HEK293 (cell line): Measurements from ENCODE around the gene CYB561A3.

Source experiments
- RBAK ChIP-seq: fragments of 450-650 bp; formaldehyde crosslinking; IDR thresholded peaks from 2 replicates; pipeline ENCODE4 v1.5.1; 2016; ENCODE audit warnings: missing biosample characterization, missing genetic modification characterization
- ZNF184 ChIP-seq: fragments of 450-650 bp; IDR thresholded peaks from 2 replicates; pipeline ENCODE4 v1.5.1; 2018; ENCODE audit warnings: missing biosample characterization, mild to moderate bottlenecking, missing genetic modification characterization
- ZNF324 ChIP-seq: fragments of 450-650 bp; formaldehyde crosslinking; IDR thresholded peaks from 2 replicates; pipeline ENCODE4 v1.5.1; 2016; ENCODE audit warnings: missing biosample characterization, missing genetic modification characterization
- ZNF548 ChIP-seq: fragments of 450-650 bp; formaldehyde crosslinking; IDR thresholded peaks from 2 replicates; pipeline ENCODE4 v1.5.1; 2016; ENCODE audit warnings: missing biosample characterization, missing genetic modification characterization
- ZNF561 ChIP-seq: fragments of 450-650 bp; IDR thresholded peaks from 2 replicates; pipeline ENCODE4 v1.5.1; 2018; ENCODE audit warnings: missing biosample characterization, missing genetic modification characterization, borderline replicate concordance
- ZNF785 ChIP-seq: fragments of 450-650 bp; formaldehyde crosslinking; IDR thresholded peaks from 2 replicates; pipeline ENCODE4 v1.5.1; 2016; ENCODE audit warnings: missing biosample characterization, missing genetic modification characterization
- TF ChIP-seq, protein P1 (sequence below): fragments of 450-650 bp; formaldehyde crosslinking; IDR thresholded peaks from 2 replicates; pipeline ENCODE4 v1.5.1; 2016; ENCODE audit warnings: missing biosample characterization, missing genetic modification characterization, borderline replicate concordance
- TF ChIP-seq, protein P2 (sequence below): fragments of 450-650 bp; formaldehyde crosslinking; IDR thresholded peaks from 2 replicates; pipeline ENCODE4 v1.5.1; 2016; ENCODE audit warnings: missing biosample characterization, missing genetic modification characterization
- TF ChIP-seq, protein P3 (sequence below): fragments of 450-650 bp; formaldehyde crosslinking; optimal IDR thresholded peaks from 2 replicates; pipeline ENCODE3; 2016; ENCODE audit warnings: missing biosample characterization, mild to moderate bottlenecking, missing genetic modification characterization
- TF ChIP-seq, protein P4 (sequence below): fragments of 450-650 bp; IDR thresholded peaks from 2 replicates; pipeline ENCODE4 v1.5.1; 2018; ENCODE audit warnings: missing biosample characterization, mild to moderate bottlenecking, missing genetic modification characterization
- TF ChIP-seq, protein P5 (sequence below): fragments of 450-650 bp; formaldehyde crosslinking; IDR thresholded peaks from 2 replicates; pipeline ENCODE4 v1.5.1; 2016; ENCODE audit warnings: missing biosample characterization, missing genetic modification characterization
- TF ChIP-seq, protein P6 (sequence below): fragments of 450-650 bp; formaldehyde crosslinking; IDR thresholded peaks from 2 replicates; pipeline ENCODE4 v1.5.1; 2016; ENCODE audit warnings: missing biosample characterization, missing genetic modification characterization
- TF ChIP-seq, protein P7 (sequence below): fragments of 450-650 bp; formaldehyde crosslinking; IDR thresholded peaks from 2 replicates; pipeline ENCODE4 v1.5.1; 2016; ENCODE audit warnings: missing biosample characterization, missing genetic modification characterization
- TF ChIP-seq, protein P8 (sequence below): sonication (generic); formaldehyde crosslinking; IDR thresholded peaks from 2 replicates; pipeline ENCODE4 v1.8.1; 2022; ENCODE audit warnings: mild to moderate bottlenecking, moderate library complexity, missing genetic modification reagents

DNA sequence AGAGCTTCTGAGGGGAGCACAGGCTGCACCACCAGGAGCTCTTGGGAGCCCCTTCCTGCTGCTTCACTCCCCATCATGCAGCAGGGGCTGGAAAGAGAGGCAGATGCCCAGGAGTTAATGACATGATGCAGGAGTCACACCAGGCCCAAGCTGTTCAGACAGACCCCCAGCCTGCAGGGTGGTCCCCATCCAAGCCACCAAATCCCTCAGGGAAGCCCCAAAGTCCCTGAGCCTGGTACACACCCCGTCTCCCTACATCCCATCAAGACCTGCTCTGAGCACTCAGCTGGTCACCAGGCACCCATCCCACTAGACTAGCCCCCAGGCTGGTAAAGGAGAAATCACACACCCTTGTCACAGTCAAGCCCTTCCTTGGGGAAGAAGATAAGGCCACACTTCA lies 11.3 kb downstream of the CYB561A3 start:
- TF ChIP-seq, protein P1, sequence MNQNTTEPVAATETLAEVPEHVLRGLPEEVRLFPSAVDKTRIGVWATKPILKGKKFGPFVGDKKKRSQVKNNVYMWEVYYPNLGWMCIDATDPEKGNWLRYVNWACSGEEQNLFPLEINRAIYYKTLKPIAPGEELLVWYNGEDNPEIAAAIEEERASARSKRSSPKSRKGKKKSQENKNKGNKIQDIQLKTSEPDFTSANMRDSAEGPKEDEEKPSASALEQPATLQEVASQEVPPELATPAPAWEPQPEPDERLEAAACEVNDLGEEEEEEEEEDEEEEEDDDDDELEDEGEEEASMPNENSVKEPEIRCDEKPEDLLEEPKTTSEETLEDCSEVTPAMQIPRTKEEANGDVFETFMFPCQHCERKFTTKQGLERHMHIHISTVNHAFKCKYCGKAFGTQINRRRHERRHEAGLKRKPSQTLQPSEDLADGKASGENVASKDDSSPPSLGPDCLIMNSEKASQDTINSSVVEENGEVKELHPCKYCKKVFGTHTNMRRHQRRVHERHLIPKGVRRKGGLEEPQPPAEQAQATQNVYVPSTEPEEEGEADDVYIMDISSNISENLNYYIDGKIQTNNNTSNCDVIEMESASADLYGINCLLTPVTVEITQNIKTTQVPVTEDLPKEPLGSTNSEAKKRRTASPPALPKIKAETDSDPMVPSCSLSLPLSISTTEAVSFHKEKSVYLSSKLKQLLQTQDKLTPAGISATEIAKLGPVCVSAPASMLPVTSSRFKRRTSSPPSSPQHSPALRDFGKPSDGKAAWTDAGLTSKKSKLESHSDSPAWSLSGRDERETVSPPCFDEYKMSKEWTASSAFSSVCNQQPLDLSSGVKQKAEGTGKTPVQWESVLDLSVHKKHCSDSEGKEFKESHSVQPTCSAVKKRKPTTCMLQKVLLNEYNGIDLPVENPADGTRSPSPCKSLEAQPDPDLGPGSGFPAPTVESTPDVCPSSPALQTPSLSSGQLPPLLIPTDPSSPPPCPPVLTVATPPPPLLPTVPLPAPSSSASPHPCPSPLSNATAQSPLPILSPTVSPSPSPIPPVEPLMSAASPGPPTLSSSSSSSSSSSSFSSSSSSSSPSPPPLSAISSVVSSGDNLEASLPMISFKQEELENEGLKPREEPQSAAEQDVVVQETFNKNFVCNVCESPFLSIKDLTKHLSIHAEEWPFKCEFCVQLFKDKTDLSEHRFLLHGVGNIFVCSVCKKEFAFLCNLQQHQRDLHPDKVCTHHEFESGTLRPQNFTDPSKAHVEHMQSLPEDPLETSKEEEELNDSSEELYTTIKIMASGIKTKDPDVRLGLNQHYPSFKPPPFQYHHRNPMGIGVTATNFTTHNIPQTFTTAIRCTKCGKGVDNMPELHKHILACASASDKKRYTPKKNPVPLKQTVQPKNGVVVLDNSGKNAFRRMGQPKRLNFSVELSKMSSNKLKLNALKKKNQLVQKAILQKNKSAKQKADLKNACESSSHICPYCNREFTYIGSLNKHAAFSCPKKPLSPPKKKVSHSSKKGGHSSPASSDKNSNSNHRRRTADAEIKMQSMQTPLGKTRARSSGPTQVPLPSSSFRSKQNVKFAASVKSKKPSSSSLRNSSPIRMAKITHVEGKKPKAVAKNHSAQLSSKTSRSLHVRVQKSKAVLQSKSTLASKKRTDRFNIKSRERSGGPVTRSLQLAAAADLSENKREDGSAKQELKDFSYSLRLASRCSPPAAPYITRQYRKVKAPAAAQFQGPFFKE (tag by site-specific recombination): no peak
- TF ChIP-seq, protein P2, sequence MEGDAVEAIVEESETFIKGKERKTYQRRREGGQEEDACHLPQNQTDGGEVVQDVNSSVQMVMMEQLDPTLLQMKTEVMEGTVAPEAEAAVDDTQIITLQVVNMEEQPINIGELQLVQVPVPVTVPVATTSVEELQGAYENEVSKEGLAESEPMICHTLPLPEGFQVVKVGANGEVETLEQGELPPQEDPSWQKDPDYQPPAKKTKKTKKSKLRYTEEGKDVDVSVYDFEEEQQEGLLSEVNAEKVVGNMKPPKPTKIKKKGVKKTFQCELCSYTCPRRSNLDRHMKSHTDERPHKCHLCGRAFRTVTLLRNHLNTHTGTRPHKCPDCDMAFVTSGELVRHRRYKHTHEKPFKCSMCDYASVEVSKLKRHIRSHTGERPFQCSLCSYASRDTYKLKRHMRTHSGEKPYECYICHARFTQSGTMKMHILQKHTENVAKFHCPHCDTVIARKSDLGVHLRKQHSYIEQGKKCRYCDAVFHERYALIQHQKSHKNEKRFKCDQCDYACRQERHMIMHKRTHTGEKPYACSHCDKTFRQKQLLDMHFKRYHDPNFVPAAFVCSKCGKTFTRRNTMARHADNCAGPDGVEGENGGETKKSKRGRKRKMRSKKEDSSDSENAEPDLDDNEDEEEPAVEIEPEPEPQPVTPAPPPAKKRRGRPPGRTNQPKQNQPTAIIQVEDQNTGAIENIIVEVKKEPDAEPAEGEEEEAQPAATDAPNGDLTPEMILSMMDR (tag by site-specific recombination): no peak
- TF ChIP-seq ZNF324 (tag by site-specific recombination) (no peak), ZNF184 (no peak), RBAK (no peak), ZNF561 (no peak), ZNF785 (tag by site-specific recombination) (no peak), ZNF548 (tag by site-specific recombination) (no peak)
- TF ChIP-seq, protein P3, sequence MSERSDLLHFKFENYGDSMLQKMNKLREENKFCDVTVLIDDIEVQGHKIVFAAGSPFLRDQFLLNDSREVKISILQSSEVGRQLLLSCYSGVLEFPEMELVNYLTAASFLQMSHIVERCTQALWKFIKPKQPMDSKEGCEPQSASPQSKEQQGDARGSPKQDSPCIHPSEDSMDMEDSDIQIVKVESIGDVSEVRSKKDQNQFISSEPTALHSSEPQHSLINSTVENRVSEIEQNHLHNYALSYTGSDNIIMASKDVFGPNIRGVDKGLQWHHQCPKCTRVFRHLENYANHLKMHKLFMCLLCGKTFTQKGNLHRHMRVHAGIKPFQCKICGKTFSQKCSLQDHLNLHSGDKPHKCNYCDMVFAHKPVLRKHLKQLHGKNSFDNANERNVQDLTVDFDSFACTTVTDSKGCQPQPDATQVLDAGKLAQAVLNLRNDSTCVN: no peak
- TF ChIP-seq, protein P4, sequence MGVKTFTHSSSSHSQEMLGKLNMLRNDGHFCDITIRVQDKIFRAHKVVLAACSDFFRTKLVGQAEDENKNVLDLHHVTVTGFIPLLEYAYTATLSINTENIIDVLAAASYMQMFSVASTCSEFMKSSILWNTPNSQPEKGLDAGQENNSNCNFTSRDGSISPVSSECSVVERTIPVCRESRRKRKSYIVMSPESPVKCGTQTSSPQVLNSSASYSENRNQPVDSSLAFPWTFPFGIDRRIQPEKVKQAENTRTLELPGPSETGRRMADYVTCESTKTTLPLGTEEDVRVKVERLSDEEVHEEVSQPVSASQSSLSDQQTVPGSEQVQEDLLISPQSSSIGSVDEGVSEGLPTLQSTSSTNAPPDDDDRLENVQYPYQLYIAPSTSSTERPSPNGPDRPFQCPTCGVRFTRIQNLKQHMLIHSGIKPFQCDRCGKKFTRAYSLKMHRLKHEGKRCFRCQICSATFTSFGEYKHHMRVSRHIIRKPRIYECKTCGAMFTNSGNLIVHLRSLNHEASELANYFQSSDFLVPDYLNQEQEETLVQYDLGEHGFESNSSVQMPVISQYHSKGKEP: no peak
- TF ChIP-seq, protein P5, sequence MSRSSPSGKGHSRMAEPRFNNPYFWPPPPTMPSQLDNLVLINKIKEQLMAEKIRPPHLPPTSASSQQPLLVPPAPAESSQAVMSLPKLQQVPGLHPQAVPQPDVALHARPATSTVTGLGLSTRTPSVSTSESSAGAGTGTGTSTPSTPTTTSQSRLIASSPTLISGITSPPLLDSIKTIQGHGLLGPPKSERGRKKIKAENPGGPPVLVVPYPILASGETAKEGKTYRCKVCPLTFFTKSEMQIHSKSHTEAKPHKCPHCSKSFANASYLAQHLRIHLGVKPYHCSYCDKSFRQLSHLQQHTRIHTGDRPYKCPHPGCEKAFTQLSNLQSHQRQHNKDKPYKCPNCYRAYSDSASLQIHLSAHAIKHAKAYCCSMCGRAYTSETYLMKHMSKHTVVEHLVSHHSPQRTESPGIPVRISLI (tag by site-specific recombination): no peak
- TF ChIP-seq, protein P6, sequence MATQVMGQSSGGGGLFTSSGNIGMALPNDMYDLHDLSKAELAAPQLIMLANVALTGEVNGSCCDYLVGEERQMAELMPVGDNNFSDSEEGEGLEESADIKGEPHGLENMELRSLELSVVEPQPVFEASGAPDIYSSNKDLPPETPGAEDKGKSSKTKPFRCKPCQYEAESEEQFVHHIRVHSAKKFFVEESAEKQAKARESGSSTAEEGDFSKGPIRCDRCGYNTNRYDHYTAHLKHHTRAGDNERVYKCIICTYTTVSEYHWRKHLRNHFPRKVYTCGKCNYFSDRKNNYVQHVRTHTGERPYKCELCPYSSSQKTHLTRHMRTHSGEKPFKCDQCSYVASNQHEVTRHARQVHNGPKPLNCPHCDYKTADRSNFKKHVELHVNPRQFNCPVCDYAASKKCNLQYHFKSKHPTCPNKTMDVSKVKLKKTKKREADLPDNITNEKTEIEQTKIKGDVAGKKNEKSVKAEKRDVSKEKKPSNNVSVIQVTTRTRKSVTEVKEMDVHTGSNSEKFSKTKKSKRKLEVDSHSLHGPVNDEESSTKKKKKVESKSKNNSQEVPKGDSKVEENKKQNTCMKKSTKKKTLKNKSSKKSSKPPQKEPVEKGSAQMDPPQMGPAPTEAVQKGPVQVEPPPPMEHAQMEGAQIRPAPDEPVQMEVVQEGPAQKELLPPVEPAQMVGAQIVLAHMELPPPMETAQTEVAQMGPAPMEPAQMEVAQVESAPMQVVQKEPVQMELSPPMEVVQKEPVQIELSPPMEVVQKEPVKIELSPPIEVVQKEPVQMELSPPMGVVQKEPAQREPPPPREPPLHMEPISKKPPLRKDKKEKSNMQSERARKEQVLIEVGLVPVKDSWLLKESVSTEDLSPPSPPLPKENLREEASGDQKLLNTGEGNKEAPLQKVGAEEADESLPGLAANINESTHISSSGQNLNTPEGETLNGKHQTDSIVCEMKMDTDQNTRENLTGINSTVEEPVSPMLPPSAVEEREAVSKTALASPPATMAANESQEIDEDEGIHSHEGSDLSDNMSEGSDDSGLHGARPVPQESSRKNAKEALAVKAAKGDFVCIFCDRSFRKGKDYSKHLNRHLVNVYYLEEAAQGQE (tag by site-specific recombination): no peak
- TF ChIP-seq, protein P7, sequence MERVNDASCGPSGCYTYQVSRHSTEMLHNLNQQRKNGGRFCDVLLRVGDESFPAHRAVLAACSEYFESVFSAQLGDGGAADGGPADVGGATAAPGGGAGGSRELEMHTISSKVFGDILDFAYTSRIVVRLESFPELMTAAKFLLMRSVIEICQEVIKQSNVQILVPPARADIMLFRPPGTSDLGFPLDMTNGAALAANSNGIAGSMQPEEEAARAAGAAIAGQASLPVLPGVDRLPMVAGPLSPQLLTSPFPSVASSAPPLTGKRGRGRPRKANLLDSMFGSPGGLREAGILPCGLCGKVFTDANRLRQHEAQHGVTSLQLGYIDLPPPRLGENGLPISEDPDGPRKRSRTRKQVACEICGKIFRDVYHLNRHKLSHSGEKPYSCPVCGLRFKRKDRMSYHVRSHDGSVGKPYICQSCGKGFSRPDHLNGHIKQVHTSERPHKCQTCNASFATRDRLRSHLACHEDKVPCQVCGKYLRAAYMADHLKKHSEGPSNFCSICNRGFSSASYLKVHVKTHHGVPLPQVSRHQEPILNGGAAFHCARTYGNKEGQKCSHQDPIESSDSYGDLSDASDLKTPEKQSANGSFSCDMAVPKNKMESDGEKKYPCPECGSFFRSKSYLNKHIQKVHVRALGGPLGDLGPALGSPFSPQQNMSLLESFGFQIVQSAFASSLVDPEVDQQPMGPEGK (tag by site-specific recombination): no peak
- TF ChIP-seq, protein P8, sequence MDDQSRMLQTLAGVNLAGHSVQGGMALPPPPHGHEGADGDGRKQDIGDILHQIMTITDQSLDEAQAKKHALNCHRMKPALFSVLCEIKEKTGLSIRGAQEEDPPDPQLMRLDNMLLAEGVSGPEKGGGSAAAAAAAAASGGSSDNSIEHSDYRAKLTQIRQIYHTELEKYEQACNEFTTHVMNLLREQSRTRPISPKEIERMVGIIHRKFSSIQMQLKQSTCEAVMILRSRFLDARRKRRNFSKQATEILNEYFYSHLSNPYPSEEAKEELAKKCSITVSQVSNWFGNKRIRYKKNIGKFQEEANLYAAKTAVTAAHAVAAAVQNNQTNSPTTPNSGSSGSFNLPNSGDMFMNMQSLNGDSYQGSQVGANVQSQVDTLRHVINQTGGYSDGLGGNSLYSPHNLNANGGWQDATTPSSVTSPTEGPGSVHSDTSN (CRISPR knock-in tag): no peak
